ENCODE data around the gene NSD2.

DNA sequence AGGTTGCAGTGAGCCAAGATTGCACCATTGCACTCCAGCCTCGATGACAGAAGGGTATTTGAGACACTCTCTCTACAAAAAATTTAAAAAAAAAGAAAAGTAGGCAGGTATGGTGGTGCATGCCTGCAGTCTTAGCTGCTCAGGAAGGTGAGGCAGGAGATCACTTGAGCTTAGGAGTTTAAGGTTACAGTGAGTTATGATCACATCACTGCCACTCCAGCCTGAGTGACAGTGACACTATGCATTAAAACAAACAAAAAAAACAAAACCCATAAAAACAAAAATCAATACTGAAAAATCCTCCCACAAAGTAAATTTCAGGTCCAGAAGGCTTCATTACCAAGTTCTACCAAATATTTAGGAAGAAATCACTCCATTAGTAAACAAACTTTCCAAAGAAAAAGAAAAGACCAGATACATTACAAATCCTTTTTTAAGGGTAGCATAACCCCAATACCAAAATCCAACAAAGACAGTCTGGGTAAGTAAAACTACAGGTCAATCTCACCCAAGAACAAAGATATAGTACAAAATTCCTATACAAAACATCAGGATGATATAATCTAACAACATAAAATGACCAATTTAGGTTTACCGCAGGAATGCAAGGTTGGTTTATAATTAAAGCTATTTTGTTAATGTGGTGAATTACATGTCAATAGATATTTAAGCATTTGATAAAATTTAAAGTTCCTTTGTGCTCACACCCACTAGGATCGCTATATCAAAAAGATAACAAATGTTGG, 125.8 kb downstream of the NSD2 start:
- TF ChIP-seq, protein P1, sequence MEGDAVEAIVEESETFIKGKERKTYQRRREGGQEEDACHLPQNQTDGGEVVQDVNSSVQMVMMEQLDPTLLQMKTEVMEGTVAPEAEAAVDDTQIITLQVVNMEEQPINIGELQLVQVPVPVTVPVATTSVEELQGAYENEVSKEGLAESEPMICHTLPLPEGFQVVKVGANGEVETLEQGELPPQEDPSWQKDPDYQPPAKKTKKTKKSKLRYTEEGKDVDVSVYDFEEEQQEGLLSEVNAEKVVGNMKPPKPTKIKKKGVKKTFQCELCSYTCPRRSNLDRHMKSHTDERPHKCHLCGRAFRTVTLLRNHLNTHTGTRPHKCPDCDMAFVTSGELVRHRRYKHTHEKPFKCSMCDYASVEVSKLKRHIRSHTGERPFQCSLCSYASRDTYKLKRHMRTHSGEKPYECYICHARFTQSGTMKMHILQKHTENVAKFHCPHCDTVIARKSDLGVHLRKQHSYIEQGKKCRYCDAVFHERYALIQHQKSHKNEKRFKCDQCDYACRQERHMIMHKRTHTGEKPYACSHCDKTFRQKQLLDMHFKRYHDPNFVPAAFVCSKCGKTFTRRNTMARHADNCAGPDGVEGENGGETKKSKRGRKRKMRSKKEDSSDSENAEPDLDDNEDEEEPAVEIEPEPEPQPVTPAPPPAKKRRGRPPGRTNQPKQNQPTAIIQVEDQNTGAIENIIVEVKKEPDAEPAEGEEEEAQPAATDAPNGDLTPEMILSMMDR (IDR thresholded peaks at IDR 0.05): no peak
- no peak for TF ChIP-seq POLR2A (IDR thresholded peaks at IDR 0.05)

All from testis (tissue), 2 donors.